DOHH2 (cell line): ENCODE measurements around the gene DUSP8.

Experiments used
- H3F3A ChIP-seq: fragments of 200-600 bp; sonication (generic), shearing (Covaris generic); 2 replicates; pipeline ENCODE4 v1.6.0; 2016; ENCODE audit warnings: antibody characterized with exemption, mild to moderate bottlenecking; ENCODE audit not compliant: control insufficient read depth, insufficient read depth
- H3K27ac ChIP-seq: fragments of 200-600 bp; sonication (generic); 2 replicates; pipeline ENCODE4 v1.5.1; 2014; ENCODE audit warnings: low read depth, mild to moderate bottlenecking, low read length, moderate library complexity
- H3K27me3 ChIP-seq: fragments of 200-600 bp; sonication (generic); 2 replicates; pipeline ENCODE4 v1.6.1; 2014; ENCODE audit warnings: mild to moderate bottlenecking, low read length, mixed read lengths; ENCODE audit not compliant: control insufficient read depth
- H3K36me3 ChIP-seq: fragments of 200-600 bp; sonication (generic); 2 replicates; pipeline ENCODE4 v1.6.1; 2014; ENCODE audit warnings: mild to moderate bottlenecking, low read length, moderate library complexity, mixed read lengths; ENCODE audit not compliant: control insufficient read depth
- H3K4me1 ChIP-seq: fragments of 200-600 bp; sonication (generic); 2 replicates; pipeline ENCODE4 v1.6.1; 2014; ENCODE audit warnings: mild to moderate bottlenecking, low read length, mixed read lengths; ENCODE audit not compliant: control insufficient read depth
- H3K4me2 ChIP-seq: fragments of 200-600 bp; sonication (generic); 2 replicates; pipeline ENCODE4 v1.6.0; 2014; ENCODE audit warnings: mild to moderate bottlenecking, low read length, moderate library complexity
- H3K4me3 ChIP-seq: fragments of 200-600 bp; sonication (generic); 2 replicates; pipeline ENCODE4 v1.5.1; 2014; ENCODE audit warnings: mild to moderate bottlenecking, low read length, mixed read lengths
- H3K79me2 ChIP-seq: fragments of 200-600 bp; sonication (generic); 2 replicates; pipeline ENCODE4 v1.6.1; 2014; ENCODE audit warnings: mild to moderate bottlenecking, low read length, mixed read lengths; ENCODE audit not compliant: control insufficient read depth
- H3K9me2 ChIP-seq: fragments of 200-600 bp; sonication (generic); replicated peaks from 2 replicates; pipeline ENCODE4 v1.6.1; 2014; ENCODE audit warnings: mild to moderate bottlenecking, low read length, mixed read lengths; ENCODE audit not compliant: control insufficient read depth
- H3K9me3 ChIP-seq: fragments of 200-600 bp; sonication (generic); 2 replicates; pipeline ENCODE4 v1.6.1; 2014; ENCODE audit warnings: antibody characterized with exemption, low read length, mixed read lengths; ENCODE audit not compliant: control insufficient read depth, insufficient read depth
- H4K20me1 ChIP-seq: fragments of 200-600 bp; sonication (generic); 2 replicates; pipeline ENCODE4 v1.6.0; 2014; ENCODE audit warnings: low read depth, mild to moderate bottlenecking, antibody characterized with exemption, low read length, moderate library complexity; ENCODE audit not compliant: control insufficient read depth, insufficient read depth
- EZH2phosphoT487 ChIP-seq: fragments of 200-600 bp; sonication (generic); IDR thresholded peaks from 2 replicates; pipeline ENCODE4 v1.6.1; 2017; ENCODE audit warnings: borderline replicate concordance, mild to moderate bottlenecking, antibody characterized with exemption, low read length, moderate library complexity, mixed read lengths
- TF ChIP-seq, protein P1 (sequence below): fragments of 200-600 bp; sonication (generic); IDR thresholded peaks from one replicate; pipeline ENCODE4 v1.5.1; 2014; ENCODE audit warnings: antibody characterized with exemption, mild to moderate bottlenecking, low read depth, low read length; ENCODE audit not compliant: poor library complexity, severe bottlenecking

The DUSP8 gene

DNA sequence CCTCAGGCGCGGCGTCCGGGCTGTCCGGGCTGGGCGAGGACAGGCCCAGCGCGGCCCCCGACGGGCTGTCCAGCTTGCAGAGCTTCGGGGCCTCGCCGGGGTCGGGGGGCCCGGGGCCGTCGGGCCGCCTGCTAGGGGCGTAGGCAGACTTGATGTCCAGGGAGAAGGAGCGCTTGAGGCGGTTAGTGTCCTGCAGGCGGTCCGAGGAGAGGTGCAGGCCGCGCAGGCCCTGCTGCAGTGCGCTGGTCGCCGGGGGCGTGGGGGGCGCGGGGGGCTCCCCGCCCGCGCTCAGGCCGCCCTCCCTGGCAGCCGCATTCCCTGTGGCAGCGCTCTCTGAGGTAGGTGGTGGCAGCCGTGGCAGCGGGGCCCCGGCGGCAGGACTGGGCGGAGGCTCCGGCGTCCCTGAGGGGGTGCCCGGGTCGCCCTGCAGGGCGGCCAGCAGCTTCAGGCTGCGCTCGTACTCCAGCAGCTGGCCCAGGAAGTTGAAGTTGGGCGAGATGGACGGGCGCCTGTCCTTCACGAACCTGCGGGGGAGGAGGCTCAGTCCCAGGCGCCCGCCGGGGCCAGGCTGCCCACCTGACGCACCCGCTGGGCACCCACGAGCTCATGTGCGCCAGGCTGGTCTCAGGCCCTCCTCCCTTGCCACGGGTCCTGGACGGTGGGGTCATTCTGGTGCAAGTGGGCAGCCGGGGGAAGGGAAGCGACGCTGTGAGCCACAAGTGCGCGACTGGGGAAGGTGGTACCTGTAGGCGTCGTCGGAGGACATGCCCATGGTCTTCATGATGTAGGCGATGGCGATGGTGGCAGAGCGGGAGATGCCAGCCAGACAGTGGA, 14.8 kb downstream of the DUSP8 start:
- Histone ChIP-seq H3K9me3 (no peaks in the 10 kb centered on the region), H3K4me3 (no peak overlapping the region), H3K27ac (no peak overlapping the region), H3K79me2 (no peaks in the 10 kb centered on the region), H3K4me2 (no peak overlapping the region), H3K27me3 (no peaks in the 10 kb centered on the region), H3K4me1 (no peaks in the 10 kb centered on the region), H3K9me2 (no peaks in the 10 kb centered on the region), H4K20me1 (no peaks in the 10 kb centered on the region), H3K36me3 (no peaks in the 10 kb centered on the region), H3F3A (no peaks in the 10 kb centered on the region)
- TF ChIP-seq, protein P1, sequence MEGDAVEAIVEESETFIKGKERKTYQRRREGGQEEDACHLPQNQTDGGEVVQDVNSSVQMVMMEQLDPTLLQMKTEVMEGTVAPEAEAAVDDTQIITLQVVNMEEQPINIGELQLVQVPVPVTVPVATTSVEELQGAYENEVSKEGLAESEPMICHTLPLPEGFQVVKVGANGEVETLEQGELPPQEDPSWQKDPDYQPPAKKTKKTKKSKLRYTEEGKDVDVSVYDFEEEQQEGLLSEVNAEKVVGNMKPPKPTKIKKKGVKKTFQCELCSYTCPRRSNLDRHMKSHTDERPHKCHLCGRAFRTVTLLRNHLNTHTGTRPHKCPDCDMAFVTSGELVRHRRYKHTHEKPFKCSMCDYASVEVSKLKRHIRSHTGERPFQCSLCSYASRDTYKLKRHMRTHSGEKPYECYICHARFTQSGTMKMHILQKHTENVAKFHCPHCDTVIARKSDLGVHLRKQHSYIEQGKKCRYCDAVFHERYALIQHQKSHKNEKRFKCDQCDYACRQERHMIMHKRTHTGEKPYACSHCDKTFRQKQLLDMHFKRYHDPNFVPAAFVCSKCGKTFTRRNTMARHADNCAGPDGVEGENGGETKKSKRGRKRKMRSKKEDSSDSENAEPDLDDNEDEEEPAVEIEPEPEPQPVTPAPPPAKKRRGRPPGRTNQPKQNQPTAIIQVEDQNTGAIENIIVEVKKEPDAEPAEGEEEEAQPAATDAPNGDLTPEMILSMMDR: no peak
- no peak for TF ChIP-seq EZH2phosphoT487

- H4K20me1 ChIP-seq: no peaks in the 10 kb centered on the region
- no peaks in the 10 kb centered on the region for H3K9me2 ChIP-seq
- no peak overlapping the region for H3K4me3 ChIP-seq
- H3K27me3 ChIP-seq: no peaks in the 10 kb centered on the region
- H3K27ac ChIP-seq: no peak overlapping the region
- TF ChIP-seq, protein P1: no peak
- no peak for TF ChIP-seq EZH2phosphoT487
- no peaks in the 10 kb centered on the region for H3K9me3 ChIP-seq
- H3K36me3 ChIP-seq: no peaks in the 10 kb centered on the region
- no peak overlapping the region for H3K4me2 ChIP-seq
- H3K4me1 ChIP-seq: no peaks in the 10 kb centered on the region
- H3K79me2 ChIP-seq: no peaks in the 10 kb centered on the region
- no peaks in the 10 kb centered on the region for H3F3A ChIP-seq
Measured at GRCh38 chr11:1556278-1556902, 15.7 kb downstream of the DUSP8 start.

- Histone ChIP-seq H3K9me3 (no peaks in the 10 kb centered on the region), H3K79me2 (no peaks in the 10 kb centered on the region), H4K20me1 (no peaks in the 10 kb centered on the region), H3F3A (no peaks in the 10 kb centered on the region), H3K27ac (no peak overlapping the region), H3K4me3 (no peak overlapping the region), H3K9me2 (no peaks in the 10 kb centered on the region), H3K4me2 (no peak overlapping the region), H3K36me3 (no peaks in the 10 kb centered on the region), H3K4me1 (no peaks in the 10 kb centered on the region), H3K27me3 (no peaks in the 10 kb centered on the region)
- no peak for TF ChIP-seq EZH2phosphoT487
- TF ChIP-seq, protein P1: no peak
Measured at GRCh38 chr11:1555713-1556153, 16.3 kb downstream of the DUSP8 start.
